Lower lobe of right lung (tissue), 2 donors: ENCODE measurements around the gene CASP8. TPM values are rescaled to one million over a fixed set of nuclear protein-coding genes. Genes with fewer than 3 reads are reported as not detected.

Experiments used
- ATAC-seq, 2 donors: fragments of 200-7000 bp; cut with Tn5 transposase; one replicate each; pipeline ENCODE4 v1.9.1; 2020 to 2022; ENCODE audit warnings: mild to moderate bottlenecking in 2 of 2, moderate library complexity in 2 of 2
- DNase-seq: peaks from one replicate; pipeline ENCODE4 v3.0.0-alpha.2; 2020
- H3K27ac ChIP-seq: fragments of 200-600 bp; one replicate; pipeline ENCODE4 v1.8.0; 2022
- H3K27me3 ChIP-seq: fragments of 200-600 bp; one replicate; pipeline ENCODE4 v1.8.0; 2022; ENCODE audit warnings: low read depth
- H3K36me3 ChIP-seq: fragments of 200-600 bp; one replicate; pipeline ENCODE4 v1.8.0; 2022; ENCODE audit warnings: mild to moderate bottlenecking
- H3K4me1 ChIP-seq: fragments of 200-600 bp; one replicate; pipeline ENCODE4 v1.8.0; 2022
- H3K4me3 ChIP-seq: fragments of 200-600 bp; one replicate; pipeline ENCODE4 v1.8.0; 2022; ENCODE audit warnings: mild to moderate bottlenecking
- H3K9me3 ChIP-seq: fragments of 200-600 bp; one replicate; pipeline ENCODE4 v1.8.0; 2022
- intact Hi-C: fragments of 100-400 bp; cut with DNase I; formaldehyde crosslinking; loops from one replicate; pipeline ENCODE4 v1.11.0; 2022
- total RNA-seq: library from RNA; stranded (reverse); fragmentation: NEBNext Ultra II Directional; extraction: Animal tissue kit (Norgen Biotek cat#: 25700); gene quantifications from one replicate; pipeline ENCODE4 v1.2.1, GENCODE V29; 2021
- TF ChIP-seq, protein P1 (sequence below): fragments of 200-600 bp; IDR thresholded peaks from one replicate; pipeline ENCODE4 v1.8.0; 2022; ENCODE audit warnings: antibody characterized with exemption, mild to moderate bottlenecking
- donor health status: DM: no; HTN: yes; CAD: no; lungs with severe emphysema.

The CASP8 gene
- total RNA-seq, 1 donor from 2014 or later = 44.2 TPM

DNA sequence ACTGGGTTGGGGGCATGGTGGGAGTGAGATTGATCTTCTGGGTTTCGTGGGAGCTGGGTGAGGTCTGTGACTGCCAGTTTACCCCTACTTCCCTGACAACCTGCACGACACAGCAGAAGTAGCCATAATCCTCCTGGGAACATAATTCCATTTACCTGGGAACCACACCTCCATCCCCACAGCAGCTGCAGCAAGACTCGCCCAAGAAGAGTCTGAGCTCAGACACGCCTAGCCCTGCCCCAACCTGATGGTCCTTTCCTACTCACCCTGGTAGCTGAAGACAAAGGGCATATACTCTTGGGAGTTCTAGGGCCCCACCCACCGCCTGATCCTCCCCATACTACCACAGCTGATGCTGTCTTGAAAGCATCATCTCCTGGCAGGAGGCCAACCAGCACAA, 53.0 kb downstream of the CASP8 start:
- no peak overlapping the region for H3K4me3 ChIP-seq
- H3K4me1 ChIP-seq = no peaks in the 10 kb centered on the region
- DNase-seq = no peak
- intact Hi-C loops = no loop called here
- ATAC-seq = no peak
- TF ChIP-seq, protein P1, sequence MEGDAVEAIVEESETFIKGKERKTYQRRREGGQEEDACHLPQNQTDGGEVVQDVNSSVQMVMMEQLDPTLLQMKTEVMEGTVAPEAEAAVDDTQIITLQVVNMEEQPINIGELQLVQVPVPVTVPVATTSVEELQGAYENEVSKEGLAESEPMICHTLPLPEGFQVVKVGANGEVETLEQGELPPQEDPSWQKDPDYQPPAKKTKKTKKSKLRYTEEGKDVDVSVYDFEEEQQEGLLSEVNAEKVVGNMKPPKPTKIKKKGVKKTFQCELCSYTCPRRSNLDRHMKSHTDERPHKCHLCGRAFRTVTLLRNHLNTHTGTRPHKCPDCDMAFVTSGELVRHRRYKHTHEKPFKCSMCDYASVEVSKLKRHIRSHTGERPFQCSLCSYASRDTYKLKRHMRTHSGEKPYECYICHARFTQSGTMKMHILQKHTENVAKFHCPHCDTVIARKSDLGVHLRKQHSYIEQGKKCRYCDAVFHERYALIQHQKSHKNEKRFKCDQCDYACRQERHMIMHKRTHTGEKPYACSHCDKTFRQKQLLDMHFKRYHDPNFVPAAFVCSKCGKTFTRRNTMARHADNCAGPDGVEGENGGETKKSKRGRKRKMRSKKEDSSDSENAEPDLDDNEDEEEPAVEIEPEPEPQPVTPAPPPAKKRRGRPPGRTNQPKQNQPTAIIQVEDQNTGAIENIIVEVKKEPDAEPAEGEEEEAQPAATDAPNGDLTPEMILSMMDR = no peak
- H3K9me3 ChIP-seq = peaks cover 9% of the 10 kb centered on the region
- H3K27me3 ChIP-seq = no peaks in the 10 kb centered on the region
- H3K36me3 ChIP-seq = no peaks in the 10 kb centered on the region
- H3K27ac ChIP-seq = no peak overlapping the region

DNA sequence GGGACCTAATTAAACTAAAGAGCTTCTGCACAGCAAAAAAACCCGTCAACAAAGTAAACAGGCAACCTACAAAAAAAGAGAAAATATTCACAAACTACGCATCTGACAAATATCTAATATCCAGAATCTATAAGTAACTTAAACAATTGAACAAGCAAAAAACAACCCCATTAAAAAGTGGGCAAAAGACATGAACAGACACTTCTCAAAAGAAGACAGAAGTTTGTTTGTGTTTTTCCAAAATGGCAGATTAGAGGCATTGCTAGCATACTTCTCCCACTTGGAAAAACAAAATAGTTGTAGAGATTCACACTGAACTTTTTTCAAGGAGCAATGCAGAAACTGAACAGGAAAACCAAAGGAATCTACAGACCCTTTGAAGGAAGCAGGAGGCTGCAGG, 59.2 kb downstream of the CASP8 start:
- Histone ChIP-seq H3K4me1 (no peaks in the 10 kb centered on the region), H3K4me3 (no peak overlapping the region), H3K27me3 (no peaks in the 10 kb centered on the region), H3K27ac (no peak overlapping the region), H3K36me3 (no peaks in the 10 kb centered on the region), H3K9me3 (peaks cover 30% of the 10 kb centered on the region)
- DNase-seq (no peak), ATAC-seq (no peak)
- TF ChIP-seq, protein P1 = no peak
- intact Hi-C loops = no loop called here

DNA sequence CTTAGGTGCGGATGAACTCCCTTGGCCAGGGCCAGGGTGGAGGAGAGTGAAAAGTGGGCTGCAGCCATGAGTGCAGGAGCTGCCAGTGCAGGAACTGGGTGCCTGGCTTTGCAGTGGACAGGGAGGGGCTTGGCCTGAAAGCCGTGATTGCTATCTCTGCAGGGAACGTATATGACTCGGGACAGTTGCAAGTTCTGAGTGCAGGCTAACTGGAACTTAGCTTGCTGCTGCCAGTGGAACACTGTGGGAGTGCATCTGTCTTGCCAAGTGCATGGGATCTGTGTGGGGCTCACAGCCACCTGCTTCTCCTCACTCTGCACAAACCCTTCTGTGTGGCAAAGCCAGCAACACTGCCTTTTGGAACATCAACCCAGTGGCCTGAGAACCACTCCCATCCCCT, 59.9 kb downstream of the CASP8 start:
- TF ChIP-seq, protein P1 = no peak
- no peak for DNase-seq
- Histone ChIP-seq H3K9me3 (peaks cover 24% of the 10 kb centered on the region), H3K4me1 (no peaks in the 10 kb centered on the region), H3K4me3 (no peak overlapping the region), H3K36me3 (no peaks in the 10 kb centered on the region), H3K27me3 (no peaks in the 10 kb centered on the region), H3K27ac (no peak overlapping the region)
- intact Hi-C loops = no loop called here
- no peak for ATAC-seq

DNA sequence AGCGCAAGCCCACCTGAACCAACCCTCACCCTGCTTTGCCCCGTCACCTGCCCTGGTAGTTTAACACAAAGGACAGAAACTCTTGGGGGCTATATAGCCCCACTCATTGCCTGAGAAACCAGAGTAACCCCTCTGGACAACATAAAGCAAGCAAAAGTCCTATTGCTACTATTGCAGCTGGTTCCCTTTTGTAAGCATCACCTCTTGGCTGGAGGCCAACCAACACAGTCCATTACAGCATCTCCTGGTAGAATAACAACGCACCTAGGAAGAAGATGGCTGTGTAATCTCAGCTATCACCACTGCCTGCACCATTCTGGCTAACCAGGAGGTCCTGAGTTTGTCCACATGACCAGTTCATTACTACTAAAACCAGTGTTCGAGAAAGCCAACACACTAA, 60.4 kb downstream of the CASP8 start:
- no peak for DNase-seq
- intact Hi-C loops = no loop called here
- no peak overlapping the region for H3K27ac ChIP-seq
- H3K4me3 ChIP-seq = no peak overlapping the region
- ATAC-seq = no peak
- H3K9me3 ChIP-seq = peaks cover 24% of the 10 kb centered on the region
- H3K4me1 ChIP-seq = no peaks in the 10 kb centered on the region
- TF ChIP-seq, protein P1 = no peak
- H3K36me3 ChIP-seq = no peaks in the 10 kb centered on the region
- no peaks in the 10 kb centered on the region for H3K27me3 ChIP-seq

DNA sequence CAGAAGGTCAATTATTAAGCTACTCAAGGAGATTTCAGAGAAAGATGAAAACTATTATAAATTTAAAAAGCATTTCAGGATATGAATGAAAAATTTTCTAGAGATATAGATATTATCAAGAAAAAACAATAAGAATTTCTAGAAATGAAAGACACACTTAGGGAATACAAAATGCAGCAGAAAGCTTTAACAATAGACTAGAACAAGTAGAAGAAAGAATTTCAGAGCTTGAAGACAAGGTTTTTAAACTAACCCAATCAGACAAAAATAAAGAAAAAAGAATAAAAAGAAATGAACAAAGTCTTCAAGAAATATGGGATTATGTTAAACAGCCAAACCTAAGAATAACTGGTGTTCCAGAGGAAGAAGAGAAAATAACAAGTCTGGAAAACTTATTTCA, 62.4 kb downstream of the CASP8 start:
- DNase-seq (no peak), ATAC-seq (no peak)
- Histone ChIP-seq H3K36me3 (no peaks in the 10 kb centered on the region), H3K27me3 (no peaks in the 10 kb centered on the region), H3K4me1 (no peaks in the 10 kb centered on the region), H3K27ac (no peak overlapping the region), H3K4me3 (no peak overlapping the region), H3K9me3 (peaks cover 24% of the 10 kb centered on the region)
- intact Hi-C loops = no loop called here
- TF ChIP-seq, protein P1 = no peak

DNA sequence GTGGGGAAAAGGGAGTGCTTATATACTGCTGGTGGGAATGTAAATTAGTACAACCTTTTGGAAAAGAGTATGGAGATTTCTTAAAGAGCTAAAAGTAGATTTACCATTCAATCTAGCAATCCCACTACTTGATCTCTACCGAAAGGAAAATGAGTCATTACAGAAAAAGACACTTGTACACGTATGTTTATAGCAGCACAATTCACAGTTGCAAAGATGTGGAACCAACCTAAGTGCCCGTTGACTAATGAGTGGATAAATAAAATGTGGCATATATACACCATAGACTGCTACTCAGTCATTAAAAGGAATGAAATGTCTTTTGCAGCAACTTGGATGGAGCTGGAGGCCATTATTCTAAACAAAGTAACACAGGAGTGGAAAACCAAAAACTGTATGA, 67.3 kb downstream of the CASP8 start:
- ATAC-seq (no peak), DNase-seq (no peak)
- H3K27ac ChIP-seq = no peak overlapping the region
- H3K9me3 ChIP-seq = peaks cover 17% of the 10 kb centered on the region
- intact Hi-C loops = no loop called here
- no peaks in the 10 kb centered on the region for H3K27me3 ChIP-seq
- H3K4me3 ChIP-seq = no peak overlapping the region
- H3K4me1 ChIP-seq = no peaks in the 10 kb centered on the region
- no peaks in the 10 kb centered on the region for H3K36me3 ChIP-seq
- TF ChIP-seq, protein P1 = no peak
